Esophagus mucosa (tissue), 1 donor: ENCODE measurements around the gene DDAH2. TPM values are rescaled to one million over a fixed set of nuclear protein-coding genes. Genes with fewer than 3 reads are reported as not detected.
A peak's percentile ranks its signal among the peaks of the same experiment; 100 is the strongest.
"Not testable (repeated sequence)": the region's sequence is repeated elsewhere in the genome, so short reads cannot be mapped to it uniquely, and the experiment has no call there.

Source experiments
- ATAC-seq: fragments of 200-7000 bp; cut with Tn5 transposase; one replicate; pipeline ENCODE4 v1.9.1; 2020
- total RNA-seq: library from RNA; stranded (reverse); gene quantifications from one replicate; pipeline ENCODE4 v1.2.4, GENCODE V29; 2023
- donor health status: DM: yes; HTN: yes; CAD: no.

Gene DDAH2
- total RNA-seq, 1 donor from 2014 or later, result 15.3 TPM

DNA sequence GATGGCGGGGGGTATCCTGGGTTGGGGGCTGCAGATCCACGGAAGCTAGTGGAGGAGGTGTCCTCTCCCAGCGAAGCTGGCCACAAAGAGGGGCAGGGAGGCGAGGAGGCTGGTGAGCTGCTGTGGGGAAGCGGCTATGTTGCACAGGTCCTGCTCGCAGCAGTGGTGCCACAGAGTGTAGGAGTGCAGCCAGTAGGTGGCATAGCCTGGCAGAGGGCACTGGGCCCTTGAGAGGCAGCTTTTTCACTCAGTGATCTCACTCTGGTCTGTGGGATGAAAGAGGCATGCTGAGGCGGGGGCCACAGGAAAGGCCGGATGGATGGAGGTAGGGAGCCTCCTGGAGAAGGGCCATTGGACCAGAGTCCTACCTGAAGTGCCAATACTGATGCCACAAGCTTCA, 16.8 kb downstream of the DDAH2 start:
- peak; percentile 81 for ATAC-seq

DNA sequence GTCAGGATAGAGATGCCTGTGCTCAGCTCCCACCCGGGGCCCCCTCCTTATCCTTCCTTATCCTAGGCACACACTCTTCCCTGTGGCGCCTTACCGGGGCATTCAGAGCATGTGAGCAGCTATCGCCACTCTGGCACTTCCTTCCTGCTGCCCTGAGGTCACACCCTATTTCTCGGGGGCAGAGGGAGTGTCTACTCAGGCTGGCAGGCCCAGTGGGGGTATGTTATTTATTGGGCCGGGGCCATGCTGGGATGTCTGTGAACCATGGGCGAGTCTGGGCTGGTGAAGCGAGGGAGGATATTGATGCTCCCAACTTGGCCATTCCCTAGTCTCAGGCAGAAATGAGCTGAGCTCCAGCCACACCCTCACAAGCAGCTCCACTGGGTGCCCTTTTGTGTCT, 17.9 kb downstream of the DDAH2 start:
- peak; percentile 84 for ATAC-seq

DNA sequence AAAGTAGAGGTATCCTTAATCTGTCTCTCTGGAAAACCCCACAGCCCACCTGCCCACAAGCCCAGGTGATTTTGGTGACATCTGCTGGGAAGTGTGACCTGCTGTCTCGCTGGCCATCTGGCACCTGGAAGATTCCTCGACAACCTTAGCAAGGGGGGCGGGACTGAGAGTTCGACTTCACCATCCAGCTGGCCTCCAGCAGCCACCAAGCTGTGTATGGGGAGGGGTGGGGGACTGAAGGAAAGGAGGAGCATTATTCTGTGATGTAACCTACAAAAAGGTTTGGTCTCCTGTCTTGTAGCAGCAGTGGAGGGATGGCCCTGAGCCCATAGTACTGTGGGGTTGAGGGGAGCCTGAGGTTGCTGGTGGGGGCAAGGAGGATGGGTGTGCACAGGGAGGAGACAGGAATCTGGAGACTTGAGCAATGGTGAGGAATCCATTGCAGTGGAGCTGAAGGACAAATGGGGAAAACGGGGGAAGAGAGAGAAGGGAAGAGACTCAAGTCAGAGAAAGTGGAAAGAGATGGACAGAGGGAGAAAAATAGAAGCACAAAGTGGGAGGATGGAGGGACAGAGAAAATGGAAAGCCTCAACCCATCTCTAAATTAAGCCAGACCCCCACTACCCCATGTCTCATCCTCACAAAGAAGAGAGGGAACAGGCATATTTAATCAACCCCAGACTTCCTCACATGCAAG, 18.4 kb downstream of the DDAH2 start:
- ATAC-seq, result no peak

DNA sequence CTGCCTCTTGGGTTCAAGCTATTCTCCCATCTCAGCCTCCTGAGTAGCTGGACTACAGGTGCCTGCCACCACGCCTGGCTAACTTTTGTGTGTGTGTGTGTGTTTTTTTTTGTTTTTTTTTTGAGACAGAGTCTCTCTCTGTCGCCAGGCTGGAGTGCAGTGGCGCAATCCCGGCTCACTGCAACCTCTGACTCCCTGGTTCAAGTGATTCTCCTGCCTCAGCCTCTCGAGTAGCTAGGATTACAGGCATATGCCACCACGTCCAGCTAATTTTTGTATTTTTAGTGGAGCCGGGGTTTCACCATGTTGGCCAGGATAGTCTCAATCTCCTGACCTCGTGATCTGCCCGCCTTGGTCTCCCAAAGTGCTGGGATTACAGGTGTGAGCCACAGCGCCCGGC, 19.9 kb downstream of the DDAH2 start:
- ATAC-seq, result not testable (repeated sequence)

DNA sequence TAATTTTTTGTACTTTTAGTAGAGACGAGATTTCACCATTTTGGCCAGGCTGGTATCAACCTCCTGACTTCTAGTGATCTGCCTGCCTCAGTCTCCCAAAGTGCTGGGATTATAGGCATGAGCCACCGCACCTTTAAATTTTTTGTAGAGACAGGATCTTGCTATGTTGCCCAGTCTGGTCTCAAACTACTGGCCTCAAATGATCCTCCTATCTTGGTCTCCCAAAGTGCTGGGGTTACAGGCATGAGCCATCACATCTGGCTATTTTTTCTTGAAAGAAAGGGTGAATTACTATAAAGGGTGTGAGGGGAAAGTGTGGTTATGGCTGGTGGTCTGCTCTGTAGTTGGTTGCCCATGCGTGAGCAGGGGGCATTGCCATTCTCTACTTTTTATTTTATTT, 20.9 kb downstream of the DDAH2 start:
- ATAC-seq, result no peak

DNA sequence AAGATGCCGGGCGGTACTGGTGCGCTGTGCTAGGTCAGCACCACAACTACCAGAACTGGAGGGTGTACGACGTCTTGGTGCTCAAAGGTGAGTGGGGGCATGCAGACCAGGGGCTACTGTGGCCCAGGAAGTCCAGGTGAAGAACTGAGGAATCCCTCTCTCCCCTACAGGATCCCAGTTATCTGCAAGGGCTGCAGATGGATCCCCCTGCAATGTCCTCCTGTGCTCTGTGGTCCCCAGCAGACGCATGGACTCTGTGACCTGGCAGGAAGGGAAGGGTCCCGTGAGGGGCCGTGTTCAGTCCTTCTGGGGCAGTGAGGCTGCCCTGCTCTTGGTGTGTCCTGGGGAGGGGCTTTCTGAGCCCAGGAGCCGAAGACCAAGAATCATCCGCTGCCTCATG, 21.4 kb downstream of the DDAH2 start:
- ATAC-seq, result no peak

DNA sequence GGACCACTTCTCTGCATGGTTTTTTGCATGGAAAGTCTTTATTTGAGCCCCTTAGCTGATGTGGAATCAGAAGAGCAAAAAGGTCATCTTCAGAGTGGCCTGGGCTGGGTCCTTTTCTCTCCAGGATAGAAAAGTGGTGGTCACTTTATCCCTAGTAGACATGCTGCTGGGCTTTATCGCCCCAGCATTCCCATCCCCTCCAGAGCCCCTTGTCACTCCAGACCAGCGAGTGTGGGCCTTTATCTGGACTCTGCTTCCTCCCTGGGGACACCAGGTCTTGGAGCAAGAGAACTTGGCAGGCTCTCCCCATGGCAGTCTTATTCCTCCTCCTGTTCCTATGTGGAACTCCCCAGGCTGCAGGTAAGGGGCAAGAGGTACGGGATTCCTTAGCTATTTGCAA, 22.5 kb downstream of the DDAH2 start, which contains the start of gene LY6G6F:
Gene LY6G6F (plus strand): TSS at position 268 of the 400 bp plus-strand sequence. CDS start 41 bp downstream, at position 309.
- ATAC-seq, result no peak

DNA sequence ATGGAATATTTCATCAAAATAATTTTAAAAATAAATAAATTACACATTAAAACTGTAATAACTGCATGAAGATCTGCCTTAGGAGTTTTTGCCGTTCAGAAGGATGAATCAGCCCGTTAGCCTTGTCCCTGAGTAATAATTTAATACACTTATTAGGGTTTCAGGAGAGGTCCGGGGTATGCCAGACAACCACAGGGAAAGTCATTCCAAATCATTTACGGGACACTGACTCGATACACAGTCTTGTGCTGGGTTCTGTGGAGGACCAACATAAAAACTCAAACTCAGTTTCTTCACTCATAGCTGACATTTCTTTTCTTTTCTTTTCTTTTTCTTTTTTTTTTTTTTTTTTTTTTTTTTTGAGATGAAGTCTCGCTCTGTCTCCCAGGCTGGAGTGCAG, 23.2 kb downstream of the DDAH2 start:
- ATAC-seq, result no peak

DNA sequence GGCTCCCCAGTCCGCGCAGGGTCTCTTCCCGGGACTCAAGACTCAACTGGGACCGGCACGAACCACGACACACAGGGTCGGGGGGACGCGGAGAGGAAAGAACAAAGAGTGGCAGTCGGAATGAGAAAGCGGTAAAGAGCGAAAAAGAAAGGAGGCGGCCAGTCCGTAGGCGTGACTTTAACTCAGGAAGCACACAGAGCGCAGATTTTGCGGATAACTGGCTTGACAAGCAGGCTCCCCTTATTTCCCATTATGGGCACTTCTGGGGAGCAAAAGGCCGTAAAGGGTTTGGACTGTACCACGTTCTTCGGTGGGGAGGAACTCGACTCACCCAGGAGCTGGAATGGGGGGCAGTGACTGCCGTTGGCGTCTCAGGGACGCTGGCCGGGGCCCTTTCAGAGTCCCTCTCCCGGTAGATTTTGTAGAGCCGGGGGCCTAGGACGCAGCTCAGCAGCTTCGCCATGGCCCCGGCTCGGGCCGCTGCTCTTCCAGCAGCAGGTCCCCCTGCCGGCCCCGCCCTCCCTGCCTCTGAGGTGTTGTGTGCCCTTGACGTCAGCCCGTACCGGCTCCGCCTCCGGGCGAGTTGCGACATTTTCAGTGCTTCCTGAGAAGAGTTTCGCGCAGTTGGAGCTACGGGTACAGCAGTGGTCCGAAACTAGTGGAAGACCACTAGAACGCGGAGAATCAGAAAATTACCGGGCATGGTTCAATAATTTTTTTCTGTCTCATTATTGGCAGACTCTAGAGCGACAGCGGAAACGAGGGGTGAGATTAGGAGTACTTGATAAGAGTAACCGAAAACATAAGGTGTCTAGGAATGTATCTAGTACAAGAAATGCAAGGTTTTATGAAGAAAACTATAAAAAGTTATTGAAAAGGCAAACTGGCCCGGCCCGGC, 26.0 kb downstream of the DDAH2 start, which contains the start of gene ABHD16A:
Gene ABHD16A (minus strand): TSS at position 506 of the 898 bp plus-strand sequence. CDS start 43 bp downstream, at position 463.
- peak; percentile 97 for ATAC-seq

DNA sequence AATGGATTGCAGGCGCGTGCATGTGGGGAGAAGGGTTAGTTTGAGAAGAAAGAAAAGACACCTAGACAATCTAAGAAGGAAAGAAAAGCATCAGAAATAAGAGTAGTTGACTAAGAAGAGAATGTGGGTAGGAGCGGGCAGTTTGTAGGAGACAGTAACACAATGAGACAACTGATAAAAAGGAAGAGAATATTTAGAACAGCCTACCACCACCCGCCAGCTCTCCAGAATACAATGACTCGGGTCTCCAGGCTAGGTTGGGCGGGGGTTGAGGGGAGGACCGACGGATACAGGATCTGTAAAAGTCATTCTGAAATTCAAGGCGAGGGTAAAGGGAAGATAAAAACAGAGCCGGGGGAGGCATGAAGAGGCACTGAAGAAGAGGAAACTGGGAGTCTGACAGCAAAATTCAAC, 26.7 kb downstream of the DDAH2 start:
- ATAC-seq, result peak; percentile 3

DNA sequence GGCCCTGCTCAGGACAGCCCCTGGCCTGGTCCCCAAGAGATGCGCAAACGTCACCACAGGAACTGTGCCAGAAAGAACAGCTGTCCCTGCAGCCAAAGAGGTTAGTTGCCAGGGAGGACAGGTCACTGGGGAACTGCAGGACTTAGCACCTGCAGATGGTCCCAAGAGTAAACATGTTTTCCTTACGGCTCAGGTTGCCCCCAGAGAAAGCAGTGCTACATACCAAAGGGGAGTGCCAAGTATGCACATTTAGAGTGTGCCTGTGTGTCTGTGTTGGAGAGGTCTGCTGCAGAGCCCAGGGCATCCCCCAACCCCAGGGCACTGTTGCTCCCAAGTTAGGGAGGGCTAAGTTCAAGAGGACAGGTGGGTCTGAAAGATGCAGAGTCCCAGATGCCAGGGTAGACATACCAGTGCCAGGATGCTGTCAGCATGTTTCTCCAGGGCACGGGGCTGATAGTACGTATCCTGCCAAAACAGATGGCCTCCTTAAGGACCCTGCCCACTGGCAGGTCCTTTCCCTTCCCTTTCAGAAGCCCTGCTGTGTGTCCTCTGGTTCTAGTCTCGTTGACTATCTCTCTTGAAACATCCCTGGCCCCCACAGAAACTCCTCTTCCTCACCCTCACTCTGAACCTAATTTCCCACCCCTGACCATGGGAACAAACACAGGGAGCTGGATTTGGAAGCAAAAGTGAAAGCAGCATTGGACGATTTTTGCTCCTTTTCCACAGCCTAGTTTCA, 27.3 kb downstream of the DDAH2 start:
- no peak for ATAC-seq

DNA sequence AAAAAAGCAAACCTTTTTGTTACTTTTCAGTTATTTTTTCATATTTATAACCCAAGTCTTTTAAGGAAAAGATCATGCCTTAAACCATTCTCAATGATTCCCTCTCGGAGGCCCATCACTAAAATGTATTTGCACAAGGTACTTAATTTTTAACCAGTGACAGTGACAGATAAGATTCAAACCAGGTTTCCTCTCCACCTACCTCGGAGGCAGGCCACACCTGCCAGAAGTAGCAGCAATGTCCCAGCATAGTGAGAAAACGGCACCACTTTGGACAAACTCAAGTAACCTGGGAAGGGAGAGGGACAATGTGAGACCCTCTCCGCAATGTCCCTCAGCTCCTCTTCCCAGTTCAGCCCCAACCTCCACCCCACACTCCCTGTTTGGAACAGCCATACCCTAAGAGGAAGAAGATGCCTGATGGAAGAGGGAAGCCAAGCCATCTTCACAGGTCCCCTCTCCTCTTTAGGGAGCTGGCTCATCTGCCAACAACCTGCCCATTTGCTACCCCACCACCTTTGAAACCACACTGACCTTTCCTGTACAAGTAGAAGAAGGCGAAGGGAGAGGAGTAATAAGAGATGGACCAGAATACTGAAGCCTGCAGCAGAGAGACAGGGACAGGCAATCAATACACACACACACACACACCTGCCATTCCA, 28.2 kb downstream of the DDAH2 start:
- ATAC-seq, result no peak

DNA sequence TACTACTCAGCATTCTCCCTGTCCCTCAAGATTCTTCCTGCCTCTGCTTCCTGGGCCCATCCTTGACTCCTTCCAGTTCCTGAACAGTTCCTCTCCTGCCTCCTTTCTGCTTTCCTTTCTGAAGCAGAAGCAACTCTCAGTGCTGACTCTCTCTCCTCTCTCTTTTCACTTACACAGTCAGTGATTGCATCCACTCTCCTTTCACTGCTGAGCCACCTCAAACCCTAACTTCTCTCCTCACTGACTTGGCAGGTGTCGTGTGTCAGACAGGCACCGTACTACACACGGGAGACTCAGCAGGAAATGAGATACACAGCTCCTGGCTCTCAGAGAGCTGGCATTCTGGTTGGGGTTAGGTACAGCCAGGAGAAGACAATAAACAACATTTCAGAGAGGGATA, 31.5 kb downstream of the DDAH2 start:
- ATAC-seq, result peak; percentile 22

DNA sequence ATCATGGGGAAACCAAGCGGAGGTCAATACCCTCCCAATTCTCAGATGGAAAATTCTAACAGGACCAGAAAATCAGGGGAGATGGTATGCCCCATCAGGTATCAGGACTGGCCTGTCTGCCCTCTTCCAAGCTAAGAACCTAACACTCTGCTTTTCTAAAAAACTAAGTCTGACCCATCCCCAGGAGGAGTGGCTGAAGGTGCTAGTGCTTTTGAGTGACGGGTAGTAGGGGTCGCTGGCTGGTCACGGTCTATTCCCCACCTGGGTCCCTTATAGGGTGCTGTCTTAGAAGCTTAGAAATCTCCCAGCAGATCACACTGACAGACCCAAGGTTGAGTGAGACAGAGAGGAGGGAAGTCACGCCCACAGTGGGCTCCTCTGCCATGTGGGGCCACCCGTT, 35.6 kb downstream of the DDAH2 start:
- no peak for ATAC-seq

DNA sequence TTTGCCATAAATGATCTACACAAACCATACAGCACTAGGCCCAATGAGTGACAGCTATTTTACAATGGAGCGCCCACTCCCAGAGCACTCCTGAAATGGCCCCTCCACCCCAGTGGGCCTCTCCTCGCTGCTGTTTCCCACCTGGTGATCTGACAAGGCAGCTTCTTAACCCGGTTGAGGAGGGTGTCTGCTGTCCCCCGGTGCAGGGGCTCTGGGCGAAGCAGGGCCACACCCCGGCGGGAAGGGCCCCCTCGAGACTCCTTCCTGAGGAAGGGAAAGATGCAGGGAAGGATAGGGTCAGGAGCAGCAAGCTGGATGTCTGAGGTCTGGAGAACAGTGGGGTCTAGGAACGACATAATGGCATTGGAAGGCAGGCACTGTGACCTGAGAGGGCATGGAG, 36.2 kb downstream of the DDAH2 start:
- ATAC-seq, result no peak

DNA sequence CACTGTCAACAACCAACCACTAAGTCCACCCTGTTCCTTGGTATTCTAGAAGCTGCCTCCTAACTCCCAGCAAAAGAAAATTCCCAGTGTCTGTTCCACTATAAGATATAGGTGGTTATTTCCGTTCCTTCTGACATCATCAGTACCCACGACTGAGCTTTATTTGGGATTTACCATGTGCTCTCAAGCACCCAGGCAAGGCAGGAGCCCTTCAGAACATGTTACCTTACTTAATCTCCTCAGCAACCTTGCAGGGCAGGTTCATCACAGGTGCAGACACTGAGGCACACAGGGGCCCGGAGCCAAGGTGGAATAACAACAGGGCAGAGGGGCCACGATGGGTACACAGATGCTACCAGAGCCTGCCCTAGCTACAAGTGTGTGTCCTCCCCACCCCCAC, 36.7 kb downstream of the DDAH2 start:
- no peak for ATAC-seq

DNA sequence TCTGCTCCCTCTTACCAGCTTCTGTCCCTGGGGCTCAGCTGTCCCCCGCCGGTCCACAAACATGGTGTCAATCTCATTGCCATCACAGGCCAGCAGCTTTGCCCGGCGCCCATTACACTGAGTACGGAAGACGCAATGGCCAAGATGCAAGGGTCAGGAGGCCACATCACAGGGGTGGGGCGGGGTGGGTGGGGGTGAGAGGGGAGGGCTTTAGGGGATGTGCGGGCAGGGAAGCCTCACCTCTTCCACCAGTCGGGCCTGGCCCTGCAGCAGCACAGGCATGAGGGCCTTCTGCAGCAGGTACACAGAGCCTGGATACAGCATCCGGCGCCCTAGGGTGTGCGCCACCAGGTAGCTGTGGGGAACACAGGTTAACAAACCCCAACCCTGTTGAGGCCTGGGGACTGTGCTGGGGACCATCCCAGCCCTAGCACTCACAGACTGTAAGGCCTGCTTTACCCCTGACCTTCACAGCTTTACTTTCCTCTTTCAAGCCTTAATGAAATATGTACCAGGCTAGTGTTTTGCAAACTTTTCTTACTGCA, 37.5 kb downstream of the DDAH2 start:
- no peak for ATAC-seq

DNA sequence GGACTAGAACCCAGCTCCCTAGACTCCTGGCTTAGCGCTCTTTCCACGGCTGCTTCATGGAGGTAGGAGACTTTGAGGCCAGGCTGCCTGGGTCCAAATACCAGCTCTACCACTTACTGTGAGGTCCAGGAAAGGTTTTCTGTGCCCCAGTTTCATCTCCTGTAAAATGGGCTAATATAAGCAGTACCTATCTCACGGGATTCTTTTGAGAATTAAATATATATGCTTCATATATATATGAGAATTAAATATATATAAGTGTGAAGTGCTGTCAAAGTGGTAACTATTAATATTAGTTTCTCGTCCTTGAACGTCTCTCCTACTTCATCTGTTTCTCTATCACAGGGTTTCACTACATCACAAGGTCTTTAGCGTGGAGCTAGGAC, 38.0 kb downstream of the DDAH2 start:
- ATAC-seq, result no peak

DNA sequence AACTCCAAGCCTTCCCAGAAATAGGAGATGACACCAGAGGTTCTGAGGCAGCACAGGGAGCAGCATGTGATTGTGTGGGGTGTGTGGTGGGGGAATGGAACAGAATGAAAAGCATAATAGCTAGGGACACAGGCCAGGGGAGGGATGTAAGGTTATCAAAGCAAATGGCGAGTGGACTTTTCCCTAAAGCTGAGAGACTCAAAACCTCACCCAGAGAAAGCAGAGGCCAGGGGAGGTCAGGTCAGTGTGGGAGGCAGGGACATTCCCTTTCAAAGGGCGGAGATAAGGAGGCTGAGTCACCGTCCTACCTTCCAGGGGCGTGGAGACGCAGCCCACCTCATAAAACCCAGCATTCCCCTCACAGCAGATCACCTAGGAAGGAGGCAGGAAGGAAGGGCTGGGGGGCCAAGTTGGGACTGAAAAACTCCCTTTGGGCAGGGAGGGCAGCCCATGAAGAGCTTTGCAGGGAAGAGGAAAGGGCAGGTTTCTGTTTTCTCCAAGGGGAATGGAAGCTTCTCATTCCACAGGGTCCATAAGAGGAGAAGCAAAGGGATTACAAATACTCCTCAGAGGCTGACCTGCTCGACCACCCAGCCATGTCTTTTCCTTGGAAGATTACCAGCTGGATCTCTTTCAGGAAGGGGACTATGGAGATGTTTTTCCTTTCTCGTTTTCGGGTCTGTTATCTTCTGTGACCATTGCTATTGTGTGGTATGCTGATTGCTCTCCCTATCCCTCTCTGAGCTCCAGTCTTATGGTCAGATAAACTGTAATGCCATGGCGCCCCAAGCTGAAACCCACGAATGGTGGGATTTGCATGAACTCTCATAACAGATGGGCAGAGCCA, 38.6 kb downstream of the DDAH2 start:
- no peak for ATAC-seq

DNA sequence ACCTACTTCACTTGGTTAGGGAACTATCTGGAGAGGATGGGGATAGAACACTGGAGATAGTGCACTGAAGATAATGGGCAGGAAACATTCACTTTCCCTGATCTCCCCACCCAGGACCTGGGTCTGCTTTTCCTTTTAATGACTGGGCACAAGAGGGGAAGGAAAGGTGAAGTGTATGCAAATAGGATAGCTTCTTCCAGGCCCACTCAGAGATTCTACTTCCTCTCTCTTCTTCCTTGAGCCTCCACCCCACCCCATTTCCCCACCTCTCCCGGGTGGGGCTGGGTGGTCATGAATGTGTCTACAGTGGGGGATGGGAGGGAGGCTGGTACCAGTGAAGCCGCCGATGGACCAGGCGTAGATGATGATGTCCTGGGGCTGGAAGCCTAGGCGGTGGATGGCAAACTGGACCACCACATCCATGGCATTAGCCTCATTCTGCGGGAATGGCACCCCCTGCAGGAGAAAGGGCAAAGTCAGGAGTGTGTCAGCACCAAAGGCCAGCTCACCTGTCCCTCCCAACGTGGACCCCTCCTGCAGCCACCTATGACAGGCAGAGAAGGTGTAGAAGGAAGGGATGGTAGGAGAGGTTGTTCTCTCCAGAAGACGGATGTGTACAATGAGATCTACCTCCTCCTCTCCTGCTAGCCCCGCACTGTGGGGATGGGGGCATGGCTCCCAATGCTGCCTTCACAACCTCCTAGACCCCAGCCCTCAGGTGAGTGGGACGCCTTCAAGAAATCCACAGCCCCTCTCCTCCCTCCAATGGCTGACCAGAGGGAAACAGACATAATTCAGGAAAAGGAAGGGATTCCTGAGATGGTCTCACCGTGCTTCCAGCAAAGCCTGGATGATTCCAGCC, 39.6 kb downstream of the DDAH2 start:
- ATAC-seq, result no peak
